ENCODE results near the gene ARFRP1. TPM values are rescaled to one million over a fixed set of nuclear protein-coding genes. Genes with fewer than 3 reads are reported as not detected.

ARFRP1 gene, protein sequence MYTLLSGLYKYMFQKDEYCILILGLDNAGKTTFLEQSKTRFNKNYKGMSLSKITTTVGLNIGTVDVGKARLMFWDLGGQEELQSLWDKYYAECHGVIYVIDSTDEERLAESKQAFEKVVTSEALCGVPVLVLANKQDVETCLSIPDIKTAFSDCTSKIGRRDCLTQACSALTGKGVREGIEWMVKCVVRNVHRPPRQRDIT
- 13.5 TPM for total RNA-seq

DNA sequence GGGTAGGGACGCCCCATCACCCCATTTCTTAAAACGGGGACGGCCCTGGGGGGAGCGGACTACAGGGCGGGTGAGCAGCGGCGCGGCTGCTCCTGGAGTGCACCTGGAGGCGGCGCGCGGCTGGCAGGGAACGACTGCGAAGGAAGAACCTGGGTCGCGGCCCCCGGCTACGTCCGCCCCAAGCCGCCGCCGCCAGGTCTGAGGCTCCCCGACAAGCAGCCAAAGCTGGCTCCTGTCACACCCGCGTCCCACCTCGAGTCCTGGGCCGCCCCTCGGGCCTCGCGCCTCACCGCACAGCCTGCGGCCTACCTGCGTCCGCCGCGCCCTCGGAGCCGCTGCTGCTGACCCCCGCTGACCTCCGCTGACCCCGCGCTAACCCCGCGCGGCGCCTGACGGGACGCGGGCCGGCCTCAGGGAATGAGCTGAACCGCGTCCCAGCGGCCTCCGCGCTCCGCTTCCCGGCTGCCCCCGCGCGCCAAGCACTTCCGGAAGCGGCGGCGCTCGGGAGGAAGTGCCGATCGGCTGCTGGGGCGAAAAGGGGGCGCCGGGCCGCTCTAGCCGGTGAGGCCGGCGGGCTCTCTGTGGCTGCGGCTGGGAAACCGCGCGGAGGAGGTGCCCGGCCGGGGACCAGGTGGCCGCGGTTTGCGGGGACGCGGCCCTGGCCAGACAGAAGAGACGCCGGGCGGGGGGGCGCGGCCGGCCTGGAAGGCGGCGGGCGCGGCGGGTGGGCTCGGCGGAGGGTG, at the start of gene ARFRP1, which contains the start of gene ZGPAT:
Gene ARFRP1 (minus strand): TSS at position 419 of the 743 bp plus-strand sequence. CDS start 885 bp downstream, outside the sequence.
Gene ZGPAT (plus strand): TSS at position 482 of the 743 bp plus-strand sequence. CDS start 542 bp downstream, outside the sequence.
- no peaks in the 10 kb centered on the region for H3K27me3 ChIP-seq (ENCODE audit: insufficient read depth, low read length)
- H3K4me1 ChIP-seq (ENCODE audit: insufficient read depth, low read length) = peaks cover 43% of the 10 kb centered on the region
- H3K9me3 ChIP-seq (ENCODE audit: low read depth, low read length) = no peaks in the 10 kb centered on the region
- H3K4me3 ChIP-seq (ENCODE audit: low read length) = peak within 1 kb of the TSS; percentile 62

DNA sequence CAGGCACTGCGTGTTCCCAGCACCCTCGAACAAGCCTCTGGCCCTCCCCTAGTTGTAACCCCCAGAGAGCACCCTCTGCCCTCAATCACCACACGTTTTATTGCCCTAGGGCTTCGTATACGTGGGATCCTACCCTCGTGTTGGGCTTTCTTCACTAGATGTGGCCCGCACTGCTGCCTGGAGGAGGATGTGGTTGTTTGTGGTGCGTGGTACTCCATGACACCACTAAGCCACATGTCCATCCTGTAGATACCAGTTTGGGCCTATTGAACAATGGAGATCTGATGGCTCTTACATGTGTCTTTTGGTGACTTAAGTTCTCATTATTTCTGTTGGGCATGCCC, 48.8 kb upstream of the ARFRP1 start:
- no peaks in the 10 kb centered on the region for H3K27me3 ChIP-seq (ENCODE audit: insufficient read depth, low read length)
- peaks cover 5% of the 10 kb centered on the region for H3K4me1 ChIP-seq (ENCODE audit: insufficient read depth, low read length)
- H3K4me3 ChIP-seq (ENCODE audit: low read length) = no peak overlapping the region
- no peaks in the 10 kb centered on the region for H3K9me3 ChIP-seq (ENCODE audit: low read depth, low read length)

- H3K4me1 ChIP-seq (ENCODE audit: insufficient read depth, low read length) = peaks cover 8% of the 10 kb centered on the region
- no peak overlapping the region for H3K4me3 ChIP-seq (ENCODE audit: low read length)
- no peaks in the 10 kb centered on the region for H3K27me3 ChIP-seq (ENCODE audit: insufficient read depth, low read length)
- H3K9me3 ChIP-seq (ENCODE audit: low read depth, low read length) = no peaks in the 10 kb centered on the region
Measured at GRCh38 chr20:63755933-63756647, 48.3 kb upstream of the ARFRP1 start.

GRCh38 chr20:63754008-63754407, 46.2 kb upstream of the ARFRP1 start:
- H3K27me3 ChIP-seq (ENCODE audit: insufficient read depth, low read length) = no peaks in the 10 kb centered on the region

DNA sequence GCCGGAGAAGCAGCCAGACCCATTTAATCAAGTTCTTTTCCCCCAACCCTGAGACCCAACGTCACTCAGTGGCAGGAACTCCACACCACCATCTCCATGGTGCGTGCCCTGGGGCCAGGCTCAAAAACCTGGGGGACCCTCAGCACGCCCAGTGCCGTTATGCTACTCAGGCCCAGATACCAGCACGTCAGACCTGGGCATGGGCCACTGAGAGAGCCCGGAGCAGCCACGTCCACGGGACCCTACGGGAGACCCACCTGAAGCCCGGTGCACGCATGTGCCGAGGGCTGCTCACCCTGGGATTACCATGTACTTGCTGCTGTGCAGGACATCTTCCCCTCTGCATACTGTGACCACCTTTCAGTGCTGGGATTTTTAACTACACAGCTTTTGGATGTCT, 45.6 kb upstream of the ARFRP1 start:
- Histone ChIP-seq H3K9me3 (ENCODE audit: low read depth, low read length) (no peaks in the 10 kb centered on the region), H3K27me3 (ENCODE audit: insufficient read depth, low read length) (no peaks in the 10 kb centered on the region), H3K4me3 (ENCODE audit: low read length) (no peak overlapping the region), H3K4me1 (ENCODE audit: insufficient read depth, low read length) (peaks cover 17% of the 10 kb centered on the region)

More at GRCh38 chr20:63754008-63754407, 46.2 kb upstream of the ARFRP1 start:
- Histone ChIP-seq H3K4me1 (ENCODE audit: insufficient read depth, low read length) (peaks cover 17% of the 10 kb centered on the region), H3K9me3 (ENCODE audit: low read depth, low read length) (no peaks in the 10 kb centered on the region), H3K4me3 (ENCODE audit: low read length) (no peak overlapping the region)

DNA sequence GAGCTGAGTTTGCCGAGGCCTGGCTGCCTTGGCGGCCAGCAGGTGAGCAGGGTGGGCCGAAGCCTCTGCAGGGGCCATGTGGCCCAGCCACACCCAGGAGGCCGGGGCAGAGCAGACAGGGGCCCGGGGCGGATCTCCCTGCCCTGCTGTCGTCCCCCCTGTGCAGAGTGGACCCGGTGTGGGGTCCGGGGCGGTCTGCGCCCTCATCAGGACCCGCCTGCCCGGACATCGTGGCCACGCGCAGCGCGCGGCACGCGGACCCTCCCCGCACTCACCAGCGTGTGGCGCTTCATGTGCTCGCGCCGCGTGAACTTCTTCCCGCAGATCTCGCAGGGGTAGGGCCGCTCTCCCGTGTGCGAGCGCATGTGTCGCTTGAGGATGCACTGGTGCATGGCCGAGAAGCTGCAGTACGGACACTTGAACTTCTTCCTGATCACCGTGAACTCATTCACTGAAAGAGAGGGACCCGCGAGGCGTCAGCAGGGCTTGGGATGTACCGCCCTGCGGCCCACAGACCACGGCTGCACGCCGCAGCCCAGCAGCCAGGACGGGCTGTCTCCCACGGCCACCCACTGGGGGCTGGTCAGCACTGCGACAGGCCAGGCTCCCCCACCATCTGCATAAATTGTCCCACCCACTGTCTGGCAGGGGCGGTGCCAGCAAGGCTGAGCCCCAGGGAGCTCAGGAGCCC, 44.8 kb upstream of the ARFRP1 start:
- H3K27me3 ChIP-seq (ENCODE audit: insufficient read depth, low read length) = no peaks in the 10 kb centered on the region
- no peak overlapping the region for H3K4me3 ChIP-seq (ENCODE audit: low read length)
- no peaks in the 10 kb centered on the region for H3K9me3 ChIP-seq (ENCODE audit: low read depth, low read length)
- H3K4me1 ChIP-seq (ENCODE audit: insufficient read depth, low read length) = peaks cover 17% of the 10 kb centered on the region

DNA sequence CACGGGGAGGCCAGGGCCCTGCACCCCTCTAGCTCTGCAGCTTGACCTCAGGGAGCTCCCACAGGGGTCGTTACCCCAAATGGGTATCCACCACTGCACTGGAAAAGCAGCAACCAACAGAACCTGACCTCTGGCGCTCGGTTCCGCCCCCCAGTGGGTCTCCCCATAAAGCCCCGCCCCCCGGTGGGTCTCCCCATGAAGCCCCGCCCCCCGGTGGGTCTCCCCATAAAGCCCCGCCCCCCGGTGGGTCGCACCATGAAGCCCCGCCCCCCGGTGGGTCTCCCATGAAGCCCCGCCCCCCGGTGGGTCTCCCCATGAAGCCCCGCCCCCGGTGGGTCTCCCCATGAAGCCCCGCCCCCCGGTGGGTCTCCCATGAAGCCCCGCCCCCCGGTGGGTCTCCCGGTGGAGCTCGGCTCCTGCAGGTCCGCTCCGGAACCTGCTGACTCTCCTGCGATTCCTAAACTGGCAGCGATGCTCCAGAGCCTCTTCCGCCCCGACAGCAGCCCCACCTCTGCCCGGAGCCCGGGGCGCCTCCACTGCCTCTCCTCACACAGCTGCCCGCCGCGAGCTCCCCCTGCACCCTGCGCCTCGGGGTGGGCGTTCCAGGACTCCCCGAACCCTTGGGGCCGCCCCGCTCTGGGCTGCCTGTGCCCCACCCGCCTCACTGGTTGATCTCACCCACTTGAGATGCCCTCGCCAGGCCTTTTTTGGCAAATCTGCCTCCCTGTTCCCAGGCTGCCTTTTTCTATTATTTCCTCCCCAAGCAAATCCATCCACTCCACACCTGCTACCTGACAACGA, 43.9 kb upstream of the ARFRP1 start:
- Histone ChIP-seq H3K4me1 (ENCODE audit: insufficient read depth, low read length) (peaks cover 17% of the 10 kb centered on the region), H3K27me3 (ENCODE audit: insufficient read depth, low read length) (no peaks in the 10 kb centered on the region), H3K9me3 (ENCODE audit: low read depth, low read length) (no peaks in the 10 kb centered on the region), H3K4me3 (ENCODE audit: low read length) (no peak overlapping the region)

GRCh38 chr20:63750807-63751470, 43.2 kb upstream of the ARFRP1 start:
- peaks cover 14% of the 10 kb centered on the region for H3K4me1 ChIP-seq (ENCODE audit: insufficient read depth, low read length)
- H3K9me3 ChIP-seq (ENCODE audit: low read depth, low read length) = no peaks in the 10 kb centered on the region
- H3K4me3 ChIP-seq (ENCODE audit: low read length) = no peak overlapping the region
- H3K27me3 ChIP-seq (ENCODE audit: insufficient read depth, low read length) = no peaks in the 10 kb centered on the region

- Histone ChIP-seq H3K27me3 (ENCODE audit: insufficient read depth, low read length) (no peaks in the 10 kb centered on the region), H3K4me1 (ENCODE audit: insufficient read depth, low read length) (peaks cover 12% of the 10 kb centered on the region), H3K9me3 (ENCODE audit: low read depth, low read length) (no peaks in the 10 kb centered on the region), H3K4me3 (ENCODE audit: low read length) (no peak overlapping the region)
Measured at GRCh38 chr20:63749597-63750508, 42.1 kb upstream of the ARFRP1 start.

GRCh38 chr20:63748934-63749270, 41.1 kb upstream of the ARFRP1 start:
- Histone ChIP-seq H3K27me3 (ENCODE audit: insufficient read depth, low read length) (no peaks in the 10 kb centered on the region), H3K4me1 (ENCODE audit: insufficient read depth, low read length) (peaks cover 12% of the 10 kb centered on the region), H3K9me3 (ENCODE audit: low read depth, low read length) (no peaks in the 10 kb centered on the region), H3K4me3 (ENCODE audit: low read length) (no peak overlapping the region)

GRCh38 chr20:63748070-63748933, 40.5 kb upstream of the ARFRP1 start:
- Histone ChIP-seq H3K9me3 (ENCODE audit: low read depth, low read length) (no peaks in the 10 kb centered on the region), H3K4me3 (ENCODE audit: low read length) (no peak overlapping the region), H3K27me3 (ENCODE audit: insufficient read depth, low read length) (no peaks in the 10 kb centered on the region), H3K4me1 (ENCODE audit: insufficient read depth, low read length) (peaks cover 12% of the 10 kb centered on the region)

GRCh38 chr20:63747622-63748069, 39.9 kb upstream of the ARFRP1 start:
- no peaks in the 10 kb centered on the region for H3K9me3 ChIP-seq (ENCODE audit: low read depth, low read length)
- H3K4me3 ChIP-seq (ENCODE audit: low read length) = no peak overlapping the region
- peaks cover 12% of the 10 kb centered on the region for H3K4me1 ChIP-seq (ENCODE audit: insufficient read depth, low read length)
- H3K27me3 ChIP-seq (ENCODE audit: insufficient read depth, low read length) = no peaks in the 10 kb centered on the region

Measured in mononuclear cell (primary cell).